ENCODE measurements around the gene LGALS3BP. TPM values are rescaled to one million over a fixed set of nuclear protein-coding genes. Genes with fewer than 3 reads are reported as not detected.

The LGALS3BP gene
- total RNA-seq, 1 donor from 2014 or later, result 488 TPM

DNA sequence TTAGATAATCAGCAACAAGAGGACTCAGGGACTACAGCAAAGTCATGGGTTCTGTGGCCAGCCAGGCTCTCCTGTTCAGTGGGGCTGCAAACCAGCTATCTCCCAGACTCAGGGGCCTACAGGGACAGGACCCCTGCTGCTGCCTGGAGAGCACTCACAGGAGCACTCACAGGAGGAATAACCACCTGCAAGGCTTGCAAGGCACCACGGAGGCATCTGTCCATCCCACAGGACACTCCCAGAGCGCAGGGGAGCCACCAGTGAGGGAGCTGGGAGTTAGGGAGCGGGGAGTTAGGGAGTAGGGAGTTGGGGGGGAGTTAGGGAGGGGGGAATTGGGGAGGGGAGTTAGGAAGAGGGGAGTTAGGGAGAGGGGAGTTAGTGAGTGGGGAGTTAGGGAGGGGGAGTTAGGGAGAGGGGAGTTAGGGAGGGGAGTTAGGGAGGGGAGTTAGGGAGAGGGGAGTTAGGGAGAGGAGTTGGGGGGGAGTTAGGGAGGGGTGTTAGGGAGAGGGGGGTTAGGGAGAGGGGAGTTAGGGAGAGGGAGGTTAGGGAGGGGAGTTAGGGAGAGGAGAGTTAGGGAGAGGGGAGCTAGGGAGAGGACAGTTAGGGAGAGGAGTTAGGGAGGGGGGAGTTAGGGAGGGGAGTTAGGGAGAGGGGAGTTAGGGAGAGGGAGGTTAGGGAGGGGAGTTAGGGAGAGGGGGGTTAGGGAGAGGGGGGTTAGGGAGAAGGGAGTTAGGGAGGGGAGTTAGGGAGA, 24.1 kb upstream of the LGALS3BP start:
- no peak for DNase-seq (ENCODE audit: extremely low spot score in 2 of 2)
- no peak overlapping the region for H3K4me3 ChIP-seq
- peaks cover 0 to 12% of the 10 kb centered on the region in 2 donors for H3K36me3 ChIP-seq
- intact Hi-C loops (cut with DNase I), result no loop called here
- no peak overlapping the region for H3K27ac ChIP-seq
- H3K4me1 ChIP-seq, result peaks cover 48% of the 10 kb centered on the region
- TF ChIP-seq, protein P1, sequence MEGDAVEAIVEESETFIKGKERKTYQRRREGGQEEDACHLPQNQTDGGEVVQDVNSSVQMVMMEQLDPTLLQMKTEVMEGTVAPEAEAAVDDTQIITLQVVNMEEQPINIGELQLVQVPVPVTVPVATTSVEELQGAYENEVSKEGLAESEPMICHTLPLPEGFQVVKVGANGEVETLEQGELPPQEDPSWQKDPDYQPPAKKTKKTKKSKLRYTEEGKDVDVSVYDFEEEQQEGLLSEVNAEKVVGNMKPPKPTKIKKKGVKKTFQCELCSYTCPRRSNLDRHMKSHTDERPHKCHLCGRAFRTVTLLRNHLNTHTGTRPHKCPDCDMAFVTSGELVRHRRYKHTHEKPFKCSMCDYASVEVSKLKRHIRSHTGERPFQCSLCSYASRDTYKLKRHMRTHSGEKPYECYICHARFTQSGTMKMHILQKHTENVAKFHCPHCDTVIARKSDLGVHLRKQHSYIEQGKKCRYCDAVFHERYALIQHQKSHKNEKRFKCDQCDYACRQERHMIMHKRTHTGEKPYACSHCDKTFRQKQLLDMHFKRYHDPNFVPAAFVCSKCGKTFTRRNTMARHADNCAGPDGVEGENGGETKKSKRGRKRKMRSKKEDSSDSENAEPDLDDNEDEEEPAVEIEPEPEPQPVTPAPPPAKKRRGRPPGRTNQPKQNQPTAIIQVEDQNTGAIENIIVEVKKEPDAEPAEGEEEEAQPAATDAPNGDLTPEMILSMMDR (IDR thresholded peaks at IDR 0.05), result no peak
- no peak for TF ChIP-seq POLR2AphosphoS5 (IDR thresholded peaks at IDR 0.05; ENCODE audit: insufficient read depth in 1 of 2, low read depth in 1 of 2)
- no peak for TF ChIP-seq POLR2A (IDR thresholded peaks at IDR 0.05)
- H3K9me3 ChIP-seq, result no peaks in the 10 kb centered on the region
- H3K27me3 ChIP-seq, result no peaks in the 10 kb centered on the region

DNA sequence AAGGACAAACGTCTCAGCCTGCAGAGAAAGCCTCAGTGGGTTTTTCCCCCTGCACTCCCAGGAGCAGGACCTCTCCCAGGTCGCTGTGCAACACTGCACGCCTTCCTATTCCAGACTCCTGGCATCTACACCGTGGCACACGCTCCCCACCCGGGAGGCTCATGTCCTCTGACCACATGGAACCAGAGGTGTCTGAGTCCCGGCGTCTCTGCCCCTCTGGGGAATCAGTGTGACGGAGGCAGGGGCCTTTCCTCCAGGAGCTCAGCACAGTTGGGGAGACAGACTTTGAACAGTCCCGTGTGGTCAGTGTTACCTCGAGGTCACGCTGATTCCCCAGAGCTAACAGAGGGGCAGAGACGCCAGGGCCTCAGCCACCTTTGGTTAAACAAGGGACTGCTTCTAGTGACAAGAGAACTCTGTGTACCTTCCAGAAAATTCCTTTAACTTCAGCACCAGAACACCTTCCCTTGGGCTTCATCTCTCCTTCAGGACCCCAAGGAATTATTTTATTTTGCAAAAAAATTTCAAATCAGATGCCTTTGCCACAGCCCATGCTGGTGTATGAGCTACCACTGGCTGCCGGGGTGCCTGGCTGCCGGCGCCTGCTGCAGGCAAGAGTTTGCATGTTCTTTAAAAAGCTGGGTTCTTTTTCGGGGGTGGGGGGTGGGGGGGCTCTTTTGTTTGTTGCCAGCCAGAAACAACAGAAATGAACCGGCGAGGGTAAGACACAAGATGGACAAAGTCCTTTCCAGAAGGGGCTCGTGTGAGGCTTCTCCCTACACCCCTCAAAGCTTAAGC, 23.3 kb upstream of the LGALS3BP start:
- no peak for TF ChIP-seq POLR2A (IDR thresholded peaks at IDR 0.05)
- TF ChIP-seq, protein P1 (IDR thresholded peaks at IDR 0.05), result no peak
- TF ChIP-seq POLR2AphosphoS5 (IDR thresholded peaks at IDR 0.05; ENCODE audit: insufficient read depth in 1 of 2, low read depth in 1 of 2), result no peak
- no peak for DNase-seq (ENCODE audit: extremely low spot score in 2 of 2)
- peaks cover 0 to 19% of the 10 kb centered on the region in 2 donors for H3K36me3 ChIP-seq
- intact Hi-C loops (cut with DNase I), result no loop called here
- peaks cover 48% of the 10 kb centered on the region for H3K4me1 ChIP-seq
- no peaks in the 10 kb centered on the region for H3K9me3 ChIP-seq
- no peak overlapping the region for H3K27ac ChIP-seq
- H3K27me3 ChIP-seq, result no peaks in the 10 kb centered on the region
- H3K4me3 ChIP-seq, result no peak overlapping the region

DNA sequence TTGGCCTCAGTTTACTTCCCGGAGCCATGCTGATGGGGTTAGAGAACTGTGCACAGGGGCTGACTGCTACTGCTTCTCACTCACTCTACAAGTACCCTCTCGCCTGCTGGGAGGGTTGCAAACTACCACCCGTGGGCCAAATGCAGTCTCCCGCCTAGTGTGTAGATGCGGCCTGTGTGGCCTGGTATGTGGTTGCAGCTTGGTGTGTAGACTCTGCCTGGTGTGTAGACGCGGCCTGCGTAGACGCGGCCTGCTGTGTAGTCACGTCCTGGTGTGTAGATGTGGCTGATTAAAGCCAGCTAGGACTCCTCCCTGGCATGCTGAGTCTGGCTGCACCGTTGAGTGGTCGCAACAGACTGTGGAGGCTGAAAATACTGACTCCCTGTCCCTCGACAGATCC, 22.6 kb upstream of the LGALS3BP start:
- Histone ChIP-seq H3K36me3 (peaks cover 0 to 20% of the 10 kb centered on the region in 2 donors), H3K27me3 (no peaks in the 10 kb centered on the region), H3K27ac (no peak overlapping the region), H3K4me1 (peaks cover 46% of the 10 kb centered on the region), H3K9me3 (no peaks in the 10 kb centered on the region), H3K4me3 (no peak overlapping the region)
- no peak for DNase-seq (ENCODE audit: extremely low spot score in 2 of 2)
- TF ChIP-seq POLR2AphosphoS5 (IDR thresholded peaks at IDR 0.05; ENCODE audit: insufficient read depth in 1 of 2, low read depth in 1 of 2) (no peak), POLR2A (IDR thresholded peaks at IDR 0.05) (no peak)
- TF ChIP-seq, protein P1 (IDR thresholded peaks at IDR 0.05), result no peak
- intact Hi-C loops (cut with DNase I), result no loop called here

DNA sequence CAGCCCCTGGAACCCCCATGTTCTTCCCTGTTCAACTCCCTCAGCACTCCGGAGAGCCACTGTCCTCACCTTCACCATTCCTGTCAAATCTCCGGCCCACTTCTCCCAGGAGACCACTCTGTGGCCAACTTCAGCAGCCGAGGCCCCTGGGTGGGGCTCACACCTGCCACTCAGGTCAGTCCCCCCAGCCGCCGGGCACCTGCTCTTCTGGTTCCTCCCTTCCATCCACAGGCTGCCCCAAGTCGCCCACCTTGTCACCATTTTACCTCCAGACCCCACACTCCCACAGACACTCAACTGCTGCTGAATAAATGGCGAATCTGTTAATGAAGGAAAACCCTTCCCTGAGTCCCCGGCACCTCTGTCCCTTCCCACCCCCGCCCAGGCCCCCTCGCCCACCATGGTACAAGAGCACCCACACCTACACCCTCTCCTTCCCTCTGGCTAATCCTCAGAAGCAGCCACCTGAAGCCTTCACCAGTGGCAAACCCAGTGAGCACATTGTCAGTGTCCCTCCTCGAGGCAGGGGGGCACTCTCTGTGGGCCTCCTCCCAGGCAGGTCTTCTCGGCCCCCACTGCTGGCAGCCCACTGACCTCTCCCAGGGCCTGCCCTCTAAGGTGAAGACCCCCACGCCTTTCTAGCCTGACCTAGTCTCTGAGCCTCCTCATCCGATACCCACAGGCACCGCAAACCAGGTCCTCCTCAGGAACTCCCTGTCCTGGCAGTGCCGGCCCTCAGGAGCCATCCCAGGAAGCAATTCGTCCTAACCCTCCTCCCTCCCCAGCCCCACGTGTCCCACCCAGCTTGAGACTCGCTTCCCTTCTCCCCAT, 21.7 kb upstream of the LGALS3BP start:
- H3K4me3 ChIP-seq, result no peak overlapping the region
- peaks cover 0 to 28% of the 10 kb centered on the region in 2 donors for H3K36me3 ChIP-seq
- H3K4me1 ChIP-seq, result peaks cover 46% of the 10 kb centered on the region
- DNase-seq (ENCODE audit: extremely low spot score in 2 of 2), result no peak
- intact Hi-C loops (cut with DNase I), result no loop called here
- H3K27ac ChIP-seq, result no peak overlapping the region
- no peak for TF ChIP-seq POLR2AphosphoS5 (IDR thresholded peaks at IDR 0.05; ENCODE audit: insufficient read depth in 1 of 2, low read depth in 1 of 2)
- TF ChIP-seq, protein P1 (IDR thresholded peaks at IDR 0.05), result no peak
- no peak for TF ChIP-seq POLR2A (IDR thresholded peaks at IDR 0.05)
- no peaks in the 10 kb centered on the region for H3K27me3 ChIP-seq
- no peaks in the 10 kb centered on the region for H3K9me3 ChIP-seq
